NCI-H1436 treated with DMSO at 0.1 percent for 48 hours (cell line): ENCODE results near the gene JAM2.

Experiments
- DNase-seq: peaks from one replicate; lab custom pipeline; 2025; lab: John Stamatoyannopoulos, UW

The JAM2 gene

DNA sequence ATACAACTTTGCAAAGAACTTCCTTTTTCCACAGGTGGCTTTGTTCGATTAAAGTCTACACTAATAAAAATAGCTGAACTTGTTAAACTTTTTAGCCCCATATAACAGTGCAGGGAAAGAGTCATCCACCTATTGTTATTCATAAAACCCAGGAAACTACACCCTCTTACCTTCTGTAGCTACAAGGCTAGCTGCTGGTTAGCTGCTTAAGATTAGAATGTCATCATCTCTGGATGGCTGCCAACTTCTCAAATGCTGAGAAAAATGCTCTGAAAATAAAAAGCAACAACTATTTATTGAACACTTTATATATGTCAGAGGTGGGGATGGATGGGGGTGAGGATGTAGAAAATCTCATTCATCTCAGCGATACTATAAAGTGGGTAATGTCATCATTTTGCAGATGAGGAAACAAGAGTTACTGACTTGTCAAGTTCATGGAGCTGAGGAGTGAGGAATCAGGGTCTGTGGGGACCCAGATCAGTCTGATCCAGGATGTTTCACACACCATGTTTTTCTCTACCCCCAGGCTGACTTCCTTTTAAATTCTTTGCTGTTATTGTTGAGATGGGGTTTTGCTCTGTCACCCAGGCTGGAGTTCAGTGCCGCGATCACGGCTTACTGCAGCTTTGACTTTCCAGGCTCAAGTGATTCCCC is 78.6 kb downstream of the JAM2 start:
- DNase-seq = no peak

DNA sequence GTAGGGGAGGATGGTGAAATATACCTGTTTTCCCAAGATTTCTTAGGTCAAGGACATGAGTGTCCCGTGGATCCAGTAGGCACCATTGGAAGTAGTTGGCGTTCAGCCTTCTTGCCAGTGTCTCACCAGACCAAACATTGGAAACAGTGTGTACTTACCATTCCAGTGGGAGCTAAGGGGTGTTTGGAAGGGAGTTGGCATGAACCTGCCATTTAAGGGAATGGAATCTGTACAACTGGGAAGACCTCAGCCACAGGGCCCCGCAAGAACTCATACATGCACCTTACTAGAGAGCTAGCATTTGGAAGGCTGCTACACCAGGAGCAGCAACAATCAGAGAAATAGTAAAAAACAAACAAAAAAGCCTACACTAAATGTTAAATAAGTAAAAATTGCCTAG is 82.9 kb downstream of the JAM2 start:
- no peak for DNase-seq

DNA sequence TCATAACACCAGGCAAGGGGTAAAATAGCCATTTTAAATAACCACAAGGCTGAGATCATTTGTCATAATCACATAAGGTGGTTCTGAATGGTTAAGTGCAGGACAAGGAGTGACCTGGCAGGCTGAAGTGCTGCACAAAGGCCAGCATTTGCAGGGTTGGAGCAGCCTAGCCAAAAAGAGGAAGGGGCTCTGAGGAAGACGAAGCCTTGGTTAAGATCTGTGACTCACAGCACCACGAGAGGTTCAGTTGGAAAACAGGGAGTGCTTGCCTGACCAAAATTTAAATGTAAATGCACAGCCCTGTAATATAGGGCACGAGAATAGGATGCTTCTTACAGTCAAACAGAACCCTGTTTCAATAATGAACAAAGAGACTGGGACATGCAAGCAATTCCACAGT is 83.6 kb downstream of the JAM2 start:
- no peak for DNase-seq

DNA sequence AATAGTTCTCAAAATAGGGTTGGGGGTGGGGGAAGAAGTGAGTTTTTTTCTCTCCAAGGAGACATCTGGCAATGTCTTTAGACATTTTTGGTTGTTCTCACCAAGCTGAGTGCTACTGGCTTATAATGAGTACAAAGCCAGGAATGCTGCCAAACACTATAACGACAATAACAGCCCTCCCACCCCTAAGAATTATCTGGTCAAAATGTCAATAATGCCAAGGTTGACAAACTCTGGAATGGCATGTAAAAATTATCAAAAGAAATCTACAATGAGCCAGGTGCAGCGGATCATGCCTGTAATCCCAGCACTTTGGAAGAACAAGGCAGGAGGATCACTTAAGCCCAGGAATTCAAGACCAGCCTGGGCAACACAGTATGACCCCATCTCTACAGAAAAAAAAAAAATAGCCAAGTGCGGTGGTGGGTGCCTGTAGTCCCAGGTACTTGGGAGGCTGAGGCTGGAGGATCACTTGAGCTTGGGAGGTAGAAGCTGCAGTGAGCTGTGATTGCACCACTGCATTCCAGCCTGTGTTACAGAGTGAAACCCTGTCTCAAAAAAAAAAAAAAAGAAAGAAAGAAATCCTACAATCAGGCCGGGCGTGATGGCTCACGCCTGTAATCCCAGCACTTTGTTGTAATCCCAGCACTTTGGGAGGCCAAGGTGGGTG is 93.2 kb downstream of the JAM2 start:
- no peak for DNase-seq

DNA sequence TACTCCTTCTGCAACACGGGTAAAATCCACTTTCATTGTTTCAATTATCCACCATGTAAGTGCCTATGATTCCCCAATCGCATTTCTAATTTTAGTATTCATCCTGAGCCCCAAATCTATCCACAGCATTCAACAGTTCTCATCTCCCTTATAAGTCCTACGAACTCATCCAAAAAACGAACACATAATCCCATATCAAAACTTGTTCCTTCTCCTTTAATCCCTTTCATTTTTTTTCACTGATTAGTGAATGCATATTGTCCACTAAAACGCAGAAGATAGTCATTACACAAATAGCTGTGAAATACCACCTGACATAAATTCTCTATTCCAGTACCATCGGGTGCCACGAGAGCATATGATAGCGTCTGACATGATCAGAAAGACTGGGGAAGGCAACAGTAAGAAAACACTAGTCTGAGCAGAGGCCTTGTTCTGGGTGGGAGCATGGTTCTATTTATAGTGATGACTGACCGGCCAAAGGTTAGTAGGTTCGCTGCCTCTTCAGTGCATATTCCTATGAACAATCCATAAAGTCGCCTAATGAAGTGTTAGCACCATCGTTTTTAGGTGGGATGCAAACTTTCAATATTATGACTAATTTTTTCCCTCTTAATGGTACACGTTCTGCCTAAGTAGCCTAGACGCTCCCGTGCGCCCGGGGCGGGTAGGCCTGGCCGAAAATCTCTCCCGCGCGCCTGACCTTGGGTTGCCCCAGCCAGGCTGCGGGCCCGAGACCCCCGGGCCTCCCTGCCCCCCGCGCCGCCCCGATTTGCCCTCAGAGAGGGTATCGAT is 95.0 kb downstream of the JAM2 start:
- DNase-seq = no peak

DNA sequence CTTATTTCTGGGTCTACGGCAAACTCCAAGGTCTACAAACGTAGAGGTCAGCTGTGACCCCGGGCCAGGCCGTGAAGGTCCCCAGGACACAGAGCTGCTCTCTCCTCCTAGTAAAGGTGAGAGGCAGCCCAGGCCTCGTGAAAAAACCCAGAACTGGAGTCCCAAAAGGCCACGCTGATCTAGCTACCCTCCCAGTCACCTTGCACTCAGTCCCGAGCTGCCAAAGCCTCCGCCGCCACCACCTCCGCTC is 95.5 kb downstream of the JAM2 start:
- no peak for DNase-seq

DNA sequence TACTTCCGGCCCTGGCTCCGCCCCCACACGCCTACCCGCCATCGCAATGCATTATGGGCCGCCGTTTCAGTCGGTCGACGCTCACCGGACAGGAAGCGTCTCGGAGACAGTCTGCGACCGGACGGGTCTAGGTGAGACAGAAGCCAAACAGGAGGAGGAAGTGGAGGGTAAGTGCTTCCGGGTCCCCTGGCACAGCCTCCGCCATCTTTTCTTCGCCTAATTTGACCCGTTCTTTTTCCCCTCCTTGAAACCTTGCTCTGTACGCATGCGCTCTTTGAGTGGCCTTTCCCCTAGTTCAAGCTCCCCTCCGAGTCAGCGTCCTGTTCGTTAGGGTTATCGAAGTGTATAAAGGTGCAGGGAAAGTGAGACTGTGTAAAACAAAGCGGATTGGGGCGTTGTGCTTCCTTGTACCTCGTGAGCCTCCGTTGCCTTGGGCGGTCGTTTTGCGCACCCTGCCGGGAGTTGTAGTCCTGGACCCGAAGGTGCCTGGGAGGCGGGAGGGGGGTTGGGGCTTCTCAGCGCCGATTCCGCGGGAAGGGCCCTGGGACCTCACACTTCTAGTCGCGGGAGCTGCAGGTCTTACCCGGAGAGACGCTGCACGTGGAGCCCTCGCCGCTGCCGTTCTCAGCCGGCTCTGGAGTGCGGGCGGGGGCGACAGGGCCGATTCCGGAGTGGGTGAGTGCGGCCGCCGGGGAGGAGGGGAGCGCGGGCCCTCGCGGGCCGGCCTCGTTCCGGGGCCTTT is 96.0 kb downstream of the JAM2 start, which contains the start of the genes ATP5PF and GABPA:
Gene ATP5PF (minus strand): TSS at position 1 of the 742 bp plus-strand sequence. CDS start 5,110 bp downstream, outside the sequence.
Gene GABPA (plus strand): TSS at position 69 of the 742 bp plus-strand sequence. CDS start 6,627 bp downstream, outside the sequence.
- peak; percentile 85 for DNase-seq

DNA sequence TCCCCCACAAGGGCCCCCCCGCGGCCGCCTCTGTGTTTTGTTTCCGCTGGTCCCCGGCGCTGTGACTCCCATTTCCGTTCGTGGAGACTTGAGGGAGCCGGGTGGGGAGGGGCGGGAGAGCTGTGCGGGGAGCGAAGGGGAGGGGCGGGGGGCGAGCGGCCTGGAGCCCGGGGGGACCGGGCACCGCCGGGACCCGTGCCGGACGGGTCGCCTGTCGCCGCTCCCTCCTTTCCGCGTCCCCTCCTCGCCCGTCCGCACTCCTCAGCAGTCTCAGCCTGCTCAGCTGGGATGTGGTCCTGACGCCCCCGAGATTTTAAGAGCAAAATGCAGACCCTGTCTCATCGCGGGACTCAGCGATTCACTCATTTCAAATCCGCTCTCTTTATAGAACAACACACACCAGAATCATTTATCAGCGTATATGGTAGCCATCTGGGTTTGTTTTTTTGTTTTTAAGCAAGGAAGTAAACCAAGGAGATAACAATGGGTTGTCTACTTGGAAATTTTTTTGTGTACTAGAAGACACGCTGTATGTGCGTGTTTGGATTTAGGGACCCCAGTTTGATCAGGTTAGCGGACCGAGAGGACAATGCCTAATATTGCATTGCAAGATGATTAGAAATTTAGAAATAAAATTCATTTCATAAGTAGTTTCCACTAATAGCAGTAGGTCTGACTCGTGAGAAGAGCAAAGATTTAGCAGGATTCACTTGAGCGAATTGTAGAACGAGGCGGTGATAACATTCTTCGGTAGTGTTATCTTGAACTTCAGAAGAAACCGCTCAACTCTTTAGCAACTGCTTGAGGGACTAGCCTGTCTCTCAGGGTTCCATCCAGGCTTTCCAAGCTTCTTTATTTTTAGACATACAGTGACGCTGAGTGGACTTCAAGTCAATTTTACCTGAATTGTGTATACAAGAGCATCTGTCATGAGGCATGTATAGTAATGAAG is 96.9 kb downstream of the JAM2 start:
- no peak for DNase-seq

DNA sequence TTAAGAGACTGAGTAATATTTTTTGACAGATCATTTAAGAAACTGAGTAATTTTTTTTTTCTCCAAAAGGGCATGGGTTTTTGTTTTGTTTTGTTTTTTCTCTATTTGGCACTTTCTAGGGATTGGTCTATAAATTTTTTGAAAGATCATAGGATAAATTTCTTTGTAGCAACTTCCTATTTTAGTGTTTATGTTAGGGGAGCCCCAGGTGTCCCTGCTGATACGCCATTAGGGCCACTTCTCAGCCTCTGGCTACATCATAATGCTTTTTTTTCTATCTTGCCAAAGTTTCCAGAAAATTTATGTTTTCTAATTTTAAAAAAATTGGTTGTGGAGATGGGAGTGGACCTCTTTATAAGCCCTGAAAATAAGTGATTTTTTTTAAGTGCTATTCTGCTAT is 98.4 kb downstream of the JAM2 start:
- no peak for DNase-seq

DNA sequence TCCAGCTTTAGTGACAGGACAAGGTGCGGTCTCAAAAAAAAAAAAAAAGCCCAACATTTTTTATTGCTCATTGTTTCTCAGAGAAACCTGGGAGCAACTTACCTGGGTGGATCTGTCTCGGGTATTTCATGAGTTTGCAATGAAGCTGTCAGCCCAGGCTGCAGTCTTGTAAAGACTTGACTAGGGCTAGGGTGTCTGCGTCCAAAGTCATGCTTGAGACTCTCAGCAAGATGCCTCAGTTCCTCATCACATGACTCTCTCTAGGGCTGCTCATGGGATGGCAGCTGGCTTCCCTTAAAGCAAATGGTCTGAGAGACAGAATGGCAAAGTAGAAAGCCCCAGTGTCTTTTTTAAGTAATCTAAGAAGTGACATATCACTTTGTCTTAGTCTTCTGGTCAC is 103.8 kb downstream of the JAM2 start:
- DNase-seq = no peak

DNA sequence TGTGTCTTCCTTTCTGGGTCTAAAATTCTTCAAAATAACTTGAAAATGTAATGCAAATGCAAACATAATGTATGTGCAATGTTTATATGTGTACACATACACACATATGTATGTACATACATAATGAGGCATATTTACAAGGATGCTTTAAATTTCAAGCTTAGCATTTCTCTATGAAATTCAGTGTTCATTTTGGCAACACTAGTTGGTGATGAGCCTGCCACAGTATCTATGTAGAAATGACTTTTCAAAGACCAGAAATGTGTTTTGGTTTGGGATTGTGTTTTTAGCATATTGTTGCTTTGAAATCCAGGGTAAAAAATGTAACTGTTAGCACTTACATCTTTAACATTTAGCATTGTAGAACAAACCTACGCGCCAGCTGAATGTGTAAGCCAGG is 105.8 kb downstream of the JAM2 start:
- no peak for DNase-seq

DNA sequence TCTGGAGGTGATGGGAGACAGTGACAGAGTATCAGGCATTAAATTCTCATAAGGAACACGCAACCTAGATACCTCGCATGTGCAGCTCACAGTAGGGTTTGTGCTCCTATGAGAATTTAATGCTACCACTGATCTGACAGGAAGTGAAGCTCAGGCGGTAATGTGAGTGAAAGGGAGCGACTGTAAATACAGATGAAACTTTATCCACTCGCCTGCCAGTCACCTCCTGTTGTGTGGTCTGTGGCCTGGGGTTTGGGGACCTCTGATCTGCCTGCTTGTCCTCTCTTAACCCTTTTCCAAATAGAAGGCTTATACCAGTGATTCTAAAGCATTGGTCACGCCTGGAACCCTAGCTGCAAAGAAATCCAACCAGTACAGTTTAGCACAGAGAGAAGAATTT is 111.0 kb downstream of the JAM2 start:
- no peak for DNase-seq

DNA sequence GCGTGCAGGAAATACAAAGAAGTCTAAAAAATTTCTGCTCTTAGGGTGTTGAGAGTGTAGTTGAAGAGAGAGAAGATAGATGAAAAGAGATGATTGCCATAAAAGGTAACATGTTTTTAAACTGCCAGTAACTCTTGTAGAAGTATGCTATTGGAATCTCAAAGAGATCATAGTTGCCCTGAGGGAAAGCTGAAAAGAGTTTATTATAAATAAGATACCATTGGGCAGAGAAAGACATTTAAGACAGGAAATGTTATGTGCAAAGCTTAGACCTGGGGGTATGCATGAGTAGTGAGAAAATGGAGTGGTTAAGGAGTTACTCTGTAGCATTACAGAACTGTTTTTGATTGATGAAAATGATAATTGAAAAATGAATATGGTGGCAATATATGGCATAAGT is 113.4 kb downstream of the JAM2 start:
- no peak for DNase-seq

DNA sequence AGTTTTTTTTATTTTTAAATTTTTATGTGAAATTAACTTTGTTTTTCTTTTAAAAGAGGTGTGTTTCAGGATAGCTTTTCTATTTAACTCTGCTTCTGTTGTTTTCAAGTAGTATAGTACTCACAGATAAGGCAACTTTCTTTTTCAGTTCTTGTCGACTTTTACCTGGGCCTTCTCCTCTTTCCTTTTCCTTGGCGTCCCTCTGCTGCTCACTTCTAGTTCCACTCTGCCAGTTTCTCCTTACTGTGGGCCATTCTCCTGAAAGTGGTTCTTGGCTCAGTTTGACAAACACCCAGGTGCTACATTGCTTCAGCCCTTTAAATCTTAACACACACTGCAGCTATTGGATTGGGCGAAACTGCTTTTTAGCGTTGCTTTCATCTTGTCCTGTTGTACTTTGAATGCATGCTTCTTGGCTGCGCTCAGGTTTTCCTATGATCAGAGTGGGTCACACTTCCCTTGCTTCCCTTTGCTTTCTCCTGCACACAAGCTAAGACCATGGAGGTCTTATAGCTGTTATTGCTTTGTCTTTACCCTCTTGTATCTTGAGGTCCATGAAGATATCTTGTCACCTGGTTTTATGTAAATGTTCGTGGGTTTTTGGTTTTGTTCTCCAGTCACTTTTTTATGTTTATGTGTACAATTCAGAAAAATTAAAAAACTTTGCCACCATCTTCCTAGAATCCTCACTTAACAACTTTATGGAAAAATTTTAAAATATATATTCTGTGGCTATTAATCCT is 117.3 kb downstream of the JAM2 start:
- DNase-seq = no peak

DNA sequence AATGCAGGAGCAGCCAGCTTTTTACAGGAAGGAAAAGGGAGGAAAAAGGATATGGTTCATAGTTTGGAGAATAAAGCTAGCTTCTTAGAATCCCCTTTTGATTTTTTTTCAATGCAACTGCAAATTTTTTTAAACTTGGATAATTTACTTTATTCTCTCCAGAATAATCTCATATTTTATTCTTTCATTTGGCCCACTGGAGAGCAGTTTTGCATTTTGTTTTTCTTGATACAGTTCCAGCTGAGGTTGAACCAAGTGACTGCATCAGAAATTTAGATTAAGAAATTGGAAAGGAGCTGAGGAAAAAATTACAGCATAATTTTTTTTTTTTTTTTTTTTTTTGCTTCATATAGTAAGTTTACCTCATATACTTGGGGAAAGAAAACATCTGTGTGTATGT is 118.5 kb downstream of the JAM2 start:
- no peak for DNase-seq

DNA sequence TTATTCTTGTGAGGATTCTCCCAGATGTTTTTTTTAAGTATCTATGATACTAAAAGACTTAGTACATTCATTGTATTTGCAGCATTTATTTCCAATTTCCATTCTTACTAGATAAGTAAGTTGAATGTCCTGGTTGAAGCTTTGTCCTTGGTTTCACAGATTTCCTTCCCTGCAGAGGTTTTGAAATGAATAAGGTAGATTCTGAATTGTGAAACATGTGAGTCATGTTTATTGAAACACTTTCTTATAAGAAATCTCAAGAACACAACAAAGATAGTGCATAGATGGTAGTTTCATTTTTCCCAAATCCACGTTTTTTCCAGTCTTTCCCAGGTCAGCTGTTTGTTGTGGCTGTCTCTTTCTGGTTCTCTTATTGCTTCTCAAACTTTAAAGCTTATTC is 120.5 kb downstream of the JAM2 start:
- no peak for DNase-seq

DNA sequence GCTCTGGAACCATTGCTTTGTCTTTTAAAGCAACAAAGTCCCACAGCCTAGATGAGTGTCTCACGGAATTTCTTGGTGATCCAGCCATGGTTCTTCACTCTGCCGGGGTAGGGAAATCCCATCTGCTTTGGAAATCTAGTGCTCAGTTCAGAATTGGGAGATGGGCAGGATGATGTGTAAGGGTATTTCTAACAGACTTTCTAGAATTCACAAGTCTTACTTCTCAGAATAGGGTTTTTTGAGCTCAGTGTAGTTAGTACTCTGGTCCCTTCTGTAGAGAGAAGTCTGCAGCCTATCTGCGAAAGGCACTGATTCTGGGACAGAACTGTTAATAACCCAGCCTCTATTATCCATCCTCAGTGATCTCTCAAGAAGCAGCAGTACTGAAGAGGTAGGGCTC is 121.0 kb downstream of the JAM2 start:
- no peak for DNase-seq

DNA sequence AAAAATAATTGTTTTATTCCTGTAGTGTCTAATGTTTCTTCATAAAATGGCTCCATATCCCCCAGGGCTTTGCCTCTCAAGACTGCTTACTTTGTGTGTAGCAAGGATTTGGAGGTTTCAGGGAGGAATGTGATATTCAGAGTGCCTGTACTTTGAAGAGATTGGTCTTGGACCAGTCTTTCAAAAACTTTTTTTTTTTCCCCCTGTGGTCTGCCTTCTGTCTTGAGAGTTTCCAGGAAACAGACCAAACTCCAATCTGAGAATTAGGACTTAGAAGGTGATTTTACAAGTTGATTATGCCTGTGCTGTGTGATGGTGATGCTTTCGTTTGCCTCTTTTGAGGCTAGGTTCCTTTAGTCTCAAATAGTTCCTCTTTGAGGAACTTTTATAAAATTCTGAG is 121.6 kb downstream of the JAM2 start:
- no peak for DNase-seq

DNA sequence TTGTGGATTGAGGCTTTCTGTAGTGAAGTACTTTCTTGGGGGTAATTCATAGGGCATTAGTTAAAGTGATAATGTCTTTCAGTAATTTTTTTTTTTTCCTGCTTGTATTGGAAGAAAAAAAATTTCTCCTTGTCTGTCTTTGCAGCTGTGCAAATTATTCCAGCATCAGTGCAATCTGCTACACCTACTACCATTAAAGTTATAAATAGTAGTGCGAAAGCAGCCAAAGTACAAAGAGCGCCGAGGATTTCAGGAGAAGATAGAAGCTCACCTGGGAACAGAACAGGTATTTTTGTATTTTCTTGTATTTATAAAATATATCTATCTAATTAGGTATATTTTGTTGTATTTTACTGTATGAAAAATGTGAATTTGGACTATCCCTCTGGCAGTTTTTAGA is 125.0 kb downstream of the JAM2 start:
- DNase-seq = no peak
